GM23338 (cell line): ENCODE results near the gene C16orf90. TPM values are rescaled to one million over a fixed set of nuclear protein-coding genes. Genes with fewer than 3 reads are reported as not detected.

Experiments used
- ATAC-seq: fragments of 200-7000 bp; cut with Tn5 transposase; 3 replicates; pipeline ENCODE4 v1.9.1; 2020
- DNase-seq: peaks from one replicate; pipeline ENCODE4 v3.0.0-alpha.2; 2015; ENCODE audit warnings: low spot score
- H2AFZ ChIP-seq: fragments of 200-600 bp; sonication (generic); 2 replicates; pipeline ENCODE4 v1.8.0; 2016; ENCODE audit warnings: antibody characterized with exemption, mild to moderate bottlenecking, moderate library complexity
- H3F3A ChIP-seq: fragments of 200-600 bp; sonication (generic); replicated peaks from 2 replicates; pipeline ENCODE4 v1.8.0; 2017; ENCODE audit warnings: antibody characterized with exemption, mixed run types, low read depth
- H3K27ac ChIP-seq: fragments of 200-600 bp; sonication (generic); 2 replicates; pipeline ENCODE4 v1.6.1; 2016; ENCODE audit warnings: low read depth
- H3K27me3 ChIP-seq: fragments of 200-600 bp; sonication (generic); 2 replicates; pipeline ENCODE4 v1.8.0; 2016; ENCODE audit warnings: mild to moderate bottlenecking, mixed run types, moderate library complexity; ENCODE audit not compliant: insufficient read depth
- H3K36me3 ChIP-seq: fragments of 200-600 bp; sonication (generic); 2 replicates; pipeline ENCODE4 v1.8.0; 2016; ENCODE audit warnings: mild to moderate bottlenecking; ENCODE audit not compliant: insufficient read depth
- H3K4me1 ChIP-seq: fragments of 200-600 bp; sonication (generic); 2 replicates; pipeline ENCODE4 v1.8.0; 2016; ENCODE audit warnings: mild to moderate bottlenecking, moderate library complexity; ENCODE audit not compliant: insufficient read depth
- H3K4me2 ChIP-seq: fragments of 200-600 bp; sonication (generic); 2 replicates; pipeline ENCODE4 v1.7.1; 2017; ENCODE audit warnings: mixed run types
- H3K4me3 ChIP-seq: fragments of 200-600 bp; sonication (generic); 2 replicates; pipeline ENCODE4 v1.6.1; 2016; ENCODE audit warnings: mixed run types
- H3K79me2 ChIP-seq: fragments of 200-600 bp; sonication (generic); replicated peaks from 2 replicates; pipeline ENCODE4 v1.8.0; 2017; ENCODE audit warnings: mild to moderate bottlenecking; ENCODE audit not compliant: insufficient read depth
- H3K9me2 ChIP-seq: fragments of 200-600 bp; sonication (generic); 2 replicates; pipeline ENCODE4 v1.8.0; 2017; ENCODE audit not compliant: insufficient read depth
- H4K20me1 ChIP-seq: fragments of 200-600 bp; sonication (generic); replicated peaks from 2 replicates; pipeline ENCODE4 v1.8.0; 2017; ENCODE audit warnings: mild to moderate bottlenecking; ENCODE audit not compliant: insufficient read depth
- H3K27ac Mint-ChIP-seq: 2 replicates; pipeline ENCODE4 v1.8.0; 2020; ENCODE audit warnings: inconsistent platforms, mild to moderate bottlenecking, moderate library complexity, mixed read lengths
- H3K27me3 Mint-ChIP-seq: 3 replicates; pipeline ENCODE4 v1.8.0; 2022; ENCODE audit warnings: low read depth, mild to moderate bottlenecking, moderate library complexity, mixed read lengths, inconsistent platforms; ENCODE audit not compliant: insufficient read depth, poor library complexity
- H3K36me3 Mint-ChIP-seq: 3 replicates; pipeline ENCODE4 v1.8.0; 2021; ENCODE audit warnings: low read depth, mild to moderate bottlenecking, inconsistent platforms, moderate library complexity, mixed read lengths
- H3K4me1 Mint-ChIP-seq: 3 replicates; pipeline ENCODE4 v1.8.0; 2020; ENCODE audit warnings: mild to moderate bottlenecking, inconsistent platforms, mixed read lengths
- H3K4me3 Mint-ChIP-seq: 3 replicates; pipeline ENCODE4 v1.8.0; 2021; ENCODE audit warnings: moderate library complexity, mild to moderate bottlenecking, inconsistent platforms, mixed read lengths
- H3K9me3 Mint-ChIP-seq: 3 replicates; pipeline ENCODE4 v1.8.0; 2020; ENCODE audit warnings: moderate library complexity, mild to moderate bottlenecking, inconsistent platforms, mixed read lengths
- CREB1 ChIP-seq: fragments of 250-450 bp; sonication (Bioruptor Pico); IDR thresholded peaks from 2 replicates; pipeline ENCODE4 v1.5.0; 2020; ENCODE audit warnings: low read depth, mild to moderate bottlenecking, moderate library complexity
- ETS1 ChIP-seq: IDR thresholded peaks from 2 replicates; pipeline ENCODE4 v1.6.1; 2016; ENCODE audit warnings: antibody characterized with exemption
- EZH2 ChIP-seq: fragments of 200-600 bp; sonication (generic); IDR thresholded peaks from one replicate; pipeline ENCODE4 v1.8.0; 2017; ENCODE audit warnings: antibody characterized with exemption, mild to moderate bottlenecking, low read depth; ENCODE audit not compliant: unreplicated experiment
- EZH2phosphoT487 ChIP-seq: fragments of 200-600 bp; sonication (generic); IDR thresholded peaks from one replicate; pipeline ENCODE4 v1.8.1; 2018; ENCODE audit warnings: antibody characterized with exemption; ENCODE audit not compliant: unreplicated experiment
- JUNB ChIP-seq: IDR thresholded peaks from one replicate; pipeline ENCODE4 v1.6.1; 2016; ENCODE audit warnings: antibody characterized with exemption; ENCODE audit not compliant: unreplicated experiment
- NANOG ChIP-seq: IDR thresholded peaks from 2 replicates; pipeline ENCODE4 v1.6.1; 2016; ENCODE audit warnings: antibody characterized with exemption, borderline replicate concordance
- POLR2AphosphoS5 ChIP-seq: IDR thresholded peaks from 2 replicates; pipeline ENCODE4 v1.6.1; 2016; ENCODE audit warnings: antibody characterized with exemption, low read depth
- STAT1 ChIP-seq: IDR thresholded peaks from one replicate; pipeline ENCODE4 v1.6.1; 2016; ENCODE audit warnings: antibody characterized with exemption; ENCODE audit not compliant: unreplicated experiment
- ZNF114 ChIP-seq: fragments of 250-450 bp; sonication (Bioruptor Pico); IDR thresholded peaks from 2 replicates; pipeline ENCODE4 v1.5.0; 2020; ENCODE audit warnings: mild to moderate bottlenecking, moderate library complexity
- ZNF331 ChIP-seq: fragments of 250-450 bp; sonication (Bioruptor Pico); IDR thresholded peaks from 2 replicates; pipeline ENCODE4 v1.5.0; 2020; ENCODE audit warnings: low read depth, mild to moderate bottlenecking, moderate library complexity
- ZNF462 ChIP-seq: fragments of 250-450 bp; sonication (Bioruptor Pico); IDR thresholded peaks from 2 replicates; pipeline ENCODE4 v1.5.0; 2020; ENCODE audit warnings: mild to moderate bottlenecking, moderate library complexity
- polyA plus RNA-seq: library from polyadenylated mRNA; unstranded; fragments of >200 nt; fragmentation: Nextera tagmentation; extraction: Ambion mirVana; gene quantifications from 2 replicates; pipeline ENCODE4 v1.2.1, GENCODE V29; 2016
- total RNA-seq: library from RNA; depleted of rRNA; stranded (reverse); fragments of >200 nt; shearing (Covaris generic); gene quantifications from 2 replicates; pipeline ENCODE4 v1.2.3, GENCODE V29; 2014
- TF ChIP-seq, protein P1 (sequence below), 2 experiments: fragments of 200-600 bp in 1 of 2; sonication (generic) in 1 of 2; conservative IDR thresholded peaks; 2 replicates each; pipeline versions ENCODE4 v1.5.1 to v1.6.1; 2016 to 2017; ENCODE audit warnings: antibody characterized with exemption in 2 of 2, low read depth in 2 of 2, mild to moderate bottlenecking in 2 of 2, moderate library complexity in 1 of 2
- TF ChIP-seq, protein P2 (sequence below): IDR thresholded peaks from one replicate; pipeline ENCODE4 v1.6.1; 2018; ENCODE audit warnings: antibody characterized with exemption; ENCODE audit not compliant: unreplicated experiment

Gene C16orf90
- total and polyA plus RNA-seq, 2 experiments from 2014 or later = not detected

DNA sequence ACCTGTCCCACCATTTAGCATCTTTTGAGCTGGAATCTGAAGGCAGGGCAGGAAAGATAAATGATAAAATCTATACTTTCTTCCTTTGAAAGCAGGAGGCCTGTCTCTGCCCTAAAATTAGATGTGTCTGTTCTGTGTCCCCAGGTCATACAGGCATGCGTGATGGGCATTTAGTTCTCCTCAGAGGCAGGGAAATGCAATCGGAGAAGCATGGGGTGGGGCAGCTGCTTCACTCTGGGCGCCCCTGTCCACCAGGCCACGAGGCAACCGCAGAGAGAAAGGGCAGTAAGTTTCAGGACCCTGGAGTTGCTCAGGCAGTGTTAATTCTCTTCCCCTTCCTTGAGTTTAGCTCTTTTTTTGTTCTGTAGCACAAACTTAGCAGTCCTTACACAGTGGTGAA lies 30.7 kb upstream of the C16orf90 start:
- Histone ChIP-seq H3K9me2 (peaks cover 3% of the 10 kb centered on the region; the same call in 1 of the 2 replicates), H3K4me3 (no peak overlapping the region), H2AFZ (no peak overlapping the region), H3F3A (no peaks in the 10 kb centered on the region; the same call in 1 of the 2 replicates), H3K79me2 (no peaks in the 10 kb centered on the region), H3K4me2 (no peak overlapping the region), H3K27me3 (no peaks in the 10 kb centered on the region), H4K20me1 (no peaks in the 10 kb centered on the region; the same call in 1 of the 2 replicates), H3K27ac (no peak overlapping the region), H3K36me3 (peaks cover 12% of the 10 kb centered on the region; the same call in 1 of the 2 replicates), H3K4me1 (no peaks in the 10 kb centered on the region)
- Mint-ChIP-seq H3K27me3 (no peaks in the 10 kb centered on the region), H3K4me1 (no peaks in the 10 kb centered on the region), H3K4me3 (no peak overlapping the region), H3K36me3 (peaks cover 43% of the 10 kb centered on the region), H3K9me3 (peaks cover 14% of the 10 kb centered on the region), H3K27ac (no peak overlapping the region)
- ATAC-seq (no peak), DNase-seq (no peak)
- TF ChIP-seq EZH2phosphoT487 = no peak
- no peak for TF ChIP-seq CREB1 (CRISPR knock-in tag)
- no peak for TF ChIP-seq JUNB
- no peak for TF ChIP-seq STAT1
- TF ChIP-seq ZNF462 (CRISPR knock-in tag) = no peak
- TF ChIP-seq NANOG = no peak
- TF ChIP-seq, protein P1, sequence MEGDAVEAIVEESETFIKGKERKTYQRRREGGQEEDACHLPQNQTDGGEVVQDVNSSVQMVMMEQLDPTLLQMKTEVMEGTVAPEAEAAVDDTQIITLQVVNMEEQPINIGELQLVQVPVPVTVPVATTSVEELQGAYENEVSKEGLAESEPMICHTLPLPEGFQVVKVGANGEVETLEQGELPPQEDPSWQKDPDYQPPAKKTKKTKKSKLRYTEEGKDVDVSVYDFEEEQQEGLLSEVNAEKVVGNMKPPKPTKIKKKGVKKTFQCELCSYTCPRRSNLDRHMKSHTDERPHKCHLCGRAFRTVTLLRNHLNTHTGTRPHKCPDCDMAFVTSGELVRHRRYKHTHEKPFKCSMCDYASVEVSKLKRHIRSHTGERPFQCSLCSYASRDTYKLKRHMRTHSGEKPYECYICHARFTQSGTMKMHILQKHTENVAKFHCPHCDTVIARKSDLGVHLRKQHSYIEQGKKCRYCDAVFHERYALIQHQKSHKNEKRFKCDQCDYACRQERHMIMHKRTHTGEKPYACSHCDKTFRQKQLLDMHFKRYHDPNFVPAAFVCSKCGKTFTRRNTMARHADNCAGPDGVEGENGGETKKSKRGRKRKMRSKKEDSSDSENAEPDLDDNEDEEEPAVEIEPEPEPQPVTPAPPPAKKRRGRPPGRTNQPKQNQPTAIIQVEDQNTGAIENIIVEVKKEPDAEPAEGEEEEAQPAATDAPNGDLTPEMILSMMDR (conservative IDR thresholded peaks at IDR 0.05; ENCODE audit: low read depth in 2 of 2) = no peak
- TF ChIP-seq POLR2AphosphoS5 = no peak
- TF ChIP-seq ZNF331 (CRISPR knock-in tag) = no peak
- no peak for TF ChIP-seq ZNF114 (CRISPR knock-in tag)
- TF ChIP-seq EZH2 = no peak
- TF ChIP-seq, protein P2, sequence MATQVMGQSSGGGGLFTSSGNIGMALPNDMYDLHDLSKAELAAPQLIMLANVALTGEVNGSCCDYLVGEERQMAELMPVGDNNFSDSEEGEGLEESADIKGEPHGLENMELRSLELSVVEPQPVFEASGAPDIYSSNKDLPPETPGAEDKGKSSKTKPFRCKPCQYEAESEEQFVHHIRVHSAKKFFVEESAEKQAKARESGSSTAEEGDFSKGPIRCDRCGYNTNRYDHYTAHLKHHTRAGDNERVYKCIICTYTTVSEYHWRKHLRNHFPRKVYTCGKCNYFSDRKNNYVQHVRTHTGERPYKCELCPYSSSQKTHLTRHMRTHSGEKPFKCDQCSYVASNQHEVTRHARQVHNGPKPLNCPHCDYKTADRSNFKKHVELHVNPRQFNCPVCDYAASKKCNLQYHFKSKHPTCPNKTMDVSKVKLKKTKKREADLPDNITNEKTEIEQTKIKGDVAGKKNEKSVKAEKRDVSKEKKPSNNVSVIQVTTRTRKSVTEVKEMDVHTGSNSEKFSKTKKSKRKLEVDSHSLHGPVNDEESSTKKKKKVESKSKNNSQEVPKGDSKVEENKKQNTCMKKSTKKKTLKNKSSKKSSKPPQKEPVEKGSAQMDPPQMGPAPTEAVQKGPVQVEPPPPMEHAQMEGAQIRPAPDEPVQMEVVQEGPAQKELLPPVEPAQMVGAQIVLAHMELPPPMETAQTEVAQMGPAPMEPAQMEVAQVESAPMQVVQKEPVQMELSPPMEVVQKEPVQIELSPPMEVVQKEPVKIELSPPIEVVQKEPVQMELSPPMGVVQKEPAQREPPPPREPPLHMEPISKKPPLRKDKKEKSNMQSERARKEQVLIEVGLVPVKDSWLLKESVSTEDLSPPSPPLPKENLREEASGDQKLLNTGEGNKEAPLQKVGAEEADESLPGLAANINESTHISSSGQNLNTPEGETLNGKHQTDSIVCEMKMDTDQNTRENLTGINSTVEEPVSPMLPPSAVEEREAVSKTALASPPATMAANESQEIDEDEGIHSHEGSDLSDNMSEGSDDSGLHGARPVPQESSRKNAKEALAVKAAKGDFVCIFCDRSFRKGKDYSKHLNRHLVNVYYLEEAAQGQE = no peak
- no peak for TF ChIP-seq ETS1
